ENCODE measurements around the gene CABP7.
"Not testable (repeated sequence)": the region's sequence is repeated elsewhere in the genome, so short reads cannot be mapped to it uniquely, and the experiment has no call there.

The CABP7 gene

GRCh38 chr22:29750559-29751538, 31.0 kb downstream of the CABP7 start:
- no peak for DNase-seq

- no peak for DNase-seq
These were observed 31.9 kb downstream of the CABP7 start for GRCh38 chr22:29751669-29752068.

- no peak for DNase-seq
These were observed 34.2 kb downstream of the CABP7 start for GRCh38 chr22:29753808-29754657.

- not testable (repeated sequence) for DNase-seq
These were observed 35.0 kb downstream of the CABP7 start for GRCh38 chr22:29754658-29755395.

- no peak for DNase-seq
These were observed 36.1 kb downstream of the CABP7 start for GRCh38 chr22:29755889-29756288.

- no peak for DNase-seq
These were observed 36.5 kb downstream of the CABP7 start for GRCh38 chr22:29756341-29756740.

GRCh38 chr22:29757096-29757495, 37.3 kb downstream of the CABP7 start:
- DNase-seq: no peak

GRCh38 chr22:29758068-29758622, 38.3 kb downstream of the CABP7 start:
- no peak for DNase-seq

- DNase-seq: no peak
These were observed 39.2 kb downstream of the CABP7 start for GRCh38 chr22:29758959-29759358.

GRCh38 chr22:29762263-29762662, 42.5 kb downstream of the CABP7 start:
- no peak for DNase-seq

GRCh38 chr22:29765905-29766631, 46.3 kb downstream of the CABP7 start:
- DNase-seq: peak; percentile 12

- DNase-seq: peak; percentile 94
These were observed 46.9 kb downstream of the CABP7 start, which contains the start of gene ZMAT5 for GRCh38 chr22:29766632-29767170. TSS of gene ZMAT5 (minus strand) at chr22:29767007. CDS start at chr22:29748544, 18,463 bp downstream.

GRCh38 chr22:29767171-29768051, 47.6 kb downstream of the CABP7 start, which contains the start of gene UQCR10:
TSS of gene UQCR10 (plus strand) at chr22:29767369. CDS start at chr22:29767399, 30 bp downstream.
- DNase-seq: peak; percentile 85

- no peak for DNase-seq
These were observed 48.4 kb downstream of the CABP7 start for GRCh38 chr22:29768052-29768693.

GRCh38 chr22:29769723-29770321, 50.0 kb downstream of the CABP7 start:
- no peak for DNase-seq

- no peak for DNase-seq
These were observed 52.4 kb downstream of the CABP7 start for GRCh38 chr22:29772170-29772641.

GRCh38 chr22:29773233-29773632, 53.4 kb downstream of the CABP7 start:
- DNase-seq: no peak

GRCh38 chr22:29780220-29780619, 60.4 kb downstream of the CABP7 start:
- DNase-seq: no peak
